Colon (tissue), 2 donors: ENCODE results near the gene CAPN5.
"Not testable (repeated sequence)": the region's sequence is repeated elsewhere in the genome, so short reads cannot be mapped to it uniquely, and the experiment has no call there.

Source experiments
- FAIRE-seq: peaks from 2 replicates; lab custom pipeline; 2012; peaks lifted over from hg19 to GRCh38; lab: Jason Lieb, UNC
- donor health status: control.
- donor health status: control.

The CAPN5 gene

DNA sequence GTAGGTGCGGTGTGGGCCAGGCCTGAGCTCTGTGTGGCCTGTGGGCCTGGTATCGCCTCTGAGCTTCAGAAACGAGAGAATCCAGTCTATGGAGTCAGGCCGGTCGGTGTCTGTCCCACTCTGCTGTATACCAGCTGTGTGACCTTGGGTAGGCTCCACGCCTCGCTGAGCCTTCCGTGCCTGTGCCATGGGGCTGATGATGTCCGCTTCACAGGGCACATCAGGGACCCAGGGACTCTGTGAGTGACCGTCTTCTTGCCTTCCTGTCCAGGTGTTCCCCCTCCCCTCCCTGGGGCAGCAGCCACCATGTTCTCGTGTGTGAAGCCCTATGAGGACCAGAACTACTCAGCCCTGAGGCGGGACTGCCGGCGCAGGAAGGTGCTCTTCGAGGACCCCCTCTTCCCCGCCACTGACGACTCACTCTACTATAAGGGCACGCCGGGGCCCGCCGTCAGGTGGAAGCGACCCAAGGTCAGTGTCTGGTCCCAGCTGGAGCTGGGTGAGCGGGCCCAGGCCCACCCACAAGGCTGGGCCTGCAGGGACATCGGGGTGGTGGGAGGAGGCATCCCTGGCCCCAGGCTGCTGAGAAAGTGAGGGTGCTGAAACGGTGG lies 17.9 kb downstream of the CAPN5 start:
- FAIRE-seq, result no peak

DNA sequence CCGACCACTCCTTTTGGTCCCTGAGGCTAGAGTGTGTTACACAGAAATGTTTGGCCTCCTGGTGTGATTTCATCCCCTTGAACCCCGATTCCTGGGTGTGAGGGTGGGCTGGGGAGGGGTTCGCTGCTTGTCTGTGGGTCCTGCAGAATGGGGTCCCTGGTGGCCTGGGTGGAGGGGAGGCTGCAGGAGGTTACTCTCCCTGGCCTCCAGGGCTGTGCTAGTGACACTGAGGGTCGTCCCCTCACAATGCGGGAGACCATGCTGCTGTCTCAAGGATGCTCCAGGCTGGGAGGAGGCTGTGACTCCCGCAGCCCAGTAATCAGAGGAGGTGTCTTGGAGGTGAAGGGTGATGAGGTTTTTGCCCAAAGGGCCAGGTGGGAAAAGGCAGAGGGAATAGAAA lies 18.9 kb downstream of the CAPN5 start:
- no peak for FAIRE-seq

DNA sequence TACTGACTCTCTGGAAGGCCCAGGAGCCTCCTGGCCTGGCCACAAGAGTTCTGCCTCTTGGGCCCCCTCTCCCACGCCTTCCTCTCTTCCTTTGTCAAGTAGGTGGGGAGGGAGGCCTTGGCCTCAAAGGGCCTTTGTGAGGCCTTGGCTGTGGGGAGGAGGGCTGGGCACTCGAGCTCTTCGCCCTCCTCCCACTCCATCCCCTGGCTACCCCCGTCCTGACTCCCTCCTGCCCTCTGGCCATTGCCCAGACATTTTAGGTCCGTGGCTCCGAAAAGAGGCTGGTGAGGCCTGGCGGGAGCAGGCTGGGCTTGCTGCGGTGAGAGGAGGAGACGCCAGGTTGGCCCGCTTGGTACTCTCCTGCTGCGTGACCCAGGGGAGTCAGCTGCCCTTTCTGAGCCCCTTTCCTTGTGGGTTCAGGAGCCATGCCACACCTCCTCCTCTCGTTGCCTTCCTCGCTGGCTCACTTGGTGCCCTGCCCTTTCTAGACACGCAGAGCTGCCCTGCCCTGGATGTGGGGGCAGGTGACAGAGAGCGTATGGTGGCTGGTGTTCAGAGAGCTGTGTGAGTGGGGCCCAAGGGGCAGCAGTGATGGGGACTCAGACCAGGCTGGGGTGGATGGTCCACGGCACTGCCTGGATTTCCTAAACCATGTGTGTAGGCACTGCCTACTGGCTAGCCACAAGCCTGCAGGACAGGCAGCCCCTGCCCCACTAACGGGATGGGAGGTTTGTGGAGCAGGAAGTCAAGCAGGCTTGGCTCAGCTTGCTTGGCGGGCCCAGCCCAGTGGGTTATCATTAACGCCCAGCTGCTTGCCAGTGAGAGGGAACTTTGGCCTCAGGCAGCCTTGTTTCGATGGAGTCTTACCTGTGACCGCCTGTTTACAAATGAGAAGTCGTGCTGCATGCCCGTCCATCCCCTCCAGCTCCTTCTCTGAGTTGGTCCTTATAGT lies 20.0 kb downstream of the CAPN5 start:
- no peak for FAIRE-seq

DNA sequence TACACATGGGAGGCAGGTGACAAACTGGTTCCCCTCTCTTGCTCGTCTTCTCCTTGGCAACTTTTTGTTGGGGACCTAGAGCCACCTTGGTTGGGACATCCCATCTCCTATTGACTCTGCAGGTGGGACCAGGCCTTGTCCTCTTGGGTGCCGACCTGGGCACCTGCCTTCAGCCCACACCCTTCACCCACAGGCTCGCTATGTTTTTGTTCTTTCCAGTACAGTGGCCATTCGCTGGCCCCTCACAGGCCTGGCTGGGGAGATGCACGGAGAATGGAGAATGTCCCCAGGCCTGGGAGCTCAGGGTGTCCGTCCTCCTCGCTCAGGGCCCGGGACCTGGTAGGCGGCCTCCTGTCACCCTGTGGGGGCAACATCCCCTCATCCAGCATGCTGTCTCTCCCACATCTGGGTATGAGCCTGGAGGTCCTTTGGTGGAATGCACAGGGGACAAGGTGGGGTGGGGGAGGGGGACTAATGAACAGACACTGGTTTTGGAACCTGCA lies 21.0 kb downstream of the CAPN5 start:
- no peak for FAIRE-seq

DNA sequence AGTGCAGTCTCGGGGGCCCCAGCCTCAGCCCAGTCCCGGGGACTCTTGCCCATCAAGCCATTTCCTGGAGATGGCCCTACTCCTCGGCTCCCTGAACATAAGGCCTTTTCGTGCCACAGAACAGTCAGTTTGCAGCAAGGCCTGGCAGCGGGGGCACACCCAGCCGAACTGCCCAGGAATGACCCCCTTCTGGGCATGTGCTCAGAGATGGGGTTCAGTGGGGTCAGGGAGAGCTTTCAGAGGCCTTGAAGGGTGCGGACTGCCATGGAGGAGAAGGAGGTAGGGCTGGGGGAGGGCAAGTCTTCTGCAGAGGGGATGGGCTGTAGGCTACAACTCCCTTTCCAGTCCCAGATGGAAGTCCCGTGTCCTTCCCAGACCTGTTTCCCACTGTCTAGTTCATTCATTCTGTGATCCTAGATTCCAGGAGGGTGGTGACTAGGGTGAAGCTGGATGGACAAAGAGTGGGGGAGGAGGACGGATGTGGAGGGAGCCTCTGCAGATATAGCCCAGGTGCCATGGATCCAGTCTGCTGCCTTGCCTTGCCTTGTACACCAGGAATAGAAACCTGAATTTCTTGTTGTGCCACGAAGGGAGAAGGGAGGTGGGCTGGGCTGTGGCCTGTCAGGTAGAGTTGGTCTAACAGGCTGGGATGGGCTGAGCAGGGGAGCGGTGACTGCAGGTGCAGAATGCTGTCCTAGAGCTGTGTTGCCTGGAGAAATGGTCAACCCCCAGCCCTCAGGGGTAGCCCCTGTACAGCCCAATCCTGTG lies 21.6 kb downstream of the CAPN5 start:
- FAIRE-seq, result no peak

DNA sequence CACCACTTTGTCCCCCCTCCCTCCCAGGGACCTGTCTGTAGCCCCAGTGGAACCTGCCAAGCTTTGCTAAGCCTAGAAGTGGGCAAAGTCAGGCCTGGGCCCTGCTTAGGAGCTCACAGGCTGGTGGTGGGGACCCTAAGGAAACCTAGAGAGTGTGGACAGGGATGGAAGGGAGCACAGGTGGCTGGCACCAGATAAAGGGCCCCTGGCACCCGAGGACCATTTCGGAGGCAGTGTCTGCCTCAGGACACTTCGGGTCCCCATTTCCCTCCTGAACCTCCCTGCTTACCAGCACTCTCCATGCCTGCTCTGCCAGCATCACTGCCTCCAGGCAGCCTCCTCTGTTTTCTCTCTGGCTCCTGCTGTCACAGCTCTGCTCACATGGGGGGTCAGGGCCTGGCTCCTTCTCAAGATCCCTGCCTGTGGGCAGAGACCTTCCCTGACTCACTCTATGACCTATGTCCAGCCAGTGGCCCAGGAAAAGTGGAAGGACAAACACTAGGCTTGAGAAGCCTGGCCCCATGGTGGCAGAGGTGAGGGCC lies 22.3 kb downstream of the CAPN5 start:
- FAIRE-seq, result no peak

DNA sequence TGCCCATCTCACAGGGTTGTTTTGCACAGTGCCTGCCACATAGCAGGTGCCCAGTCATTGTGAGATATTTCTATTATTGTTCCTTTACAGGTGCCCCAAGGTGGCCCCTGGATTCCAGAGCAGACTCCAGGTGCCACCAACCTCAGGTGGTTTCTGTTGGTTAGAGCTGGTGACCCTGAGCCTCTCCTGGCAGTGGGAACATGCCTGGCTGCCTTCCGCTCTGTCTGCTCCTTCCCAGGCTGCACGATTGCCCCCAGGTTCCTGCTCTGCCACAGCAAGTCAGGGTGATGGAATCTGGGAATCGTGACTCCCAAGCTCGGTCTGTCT lies 23.2 kb downstream of the CAPN5 start:
- FAIRE-seq, result no peak

DNA sequence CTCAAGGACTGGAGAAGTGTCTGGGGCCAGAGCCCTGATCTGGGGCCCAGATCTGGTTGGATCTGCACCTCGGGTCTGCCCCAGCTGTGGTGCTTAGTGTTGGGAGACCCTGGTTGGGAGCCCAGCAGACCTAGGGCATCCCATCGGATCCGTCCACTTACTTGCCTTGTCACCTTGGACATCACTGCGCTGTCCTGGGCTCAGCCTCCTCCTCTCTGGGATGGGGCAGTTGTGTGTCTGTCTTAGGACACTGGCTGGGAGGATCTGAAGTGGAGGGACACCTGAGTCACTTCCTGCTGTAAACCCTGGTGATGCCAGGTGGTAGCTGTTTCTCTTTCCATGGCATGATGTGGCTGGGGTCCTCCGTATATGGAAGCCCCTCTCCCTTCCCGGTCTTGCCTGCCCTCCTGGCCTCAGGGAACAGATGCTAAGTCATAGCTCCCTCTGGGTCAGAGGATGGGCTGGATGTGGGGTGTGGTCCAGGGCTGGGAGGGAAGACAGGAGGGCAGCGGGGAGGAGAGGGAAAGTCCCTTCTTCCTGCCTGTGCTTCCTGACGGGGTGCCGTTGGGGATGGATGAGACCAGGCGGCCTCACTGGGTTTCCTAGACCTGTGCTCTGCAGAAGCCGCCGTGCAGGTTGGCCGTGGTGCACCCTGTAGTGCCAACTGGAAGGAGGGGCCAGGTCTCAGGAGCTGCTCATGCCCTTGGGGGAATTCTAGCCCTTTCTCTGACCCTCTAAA lies 23.8 kb downstream of the CAPN5 start:
- FAIRE-seq, result no peak

DNA sequence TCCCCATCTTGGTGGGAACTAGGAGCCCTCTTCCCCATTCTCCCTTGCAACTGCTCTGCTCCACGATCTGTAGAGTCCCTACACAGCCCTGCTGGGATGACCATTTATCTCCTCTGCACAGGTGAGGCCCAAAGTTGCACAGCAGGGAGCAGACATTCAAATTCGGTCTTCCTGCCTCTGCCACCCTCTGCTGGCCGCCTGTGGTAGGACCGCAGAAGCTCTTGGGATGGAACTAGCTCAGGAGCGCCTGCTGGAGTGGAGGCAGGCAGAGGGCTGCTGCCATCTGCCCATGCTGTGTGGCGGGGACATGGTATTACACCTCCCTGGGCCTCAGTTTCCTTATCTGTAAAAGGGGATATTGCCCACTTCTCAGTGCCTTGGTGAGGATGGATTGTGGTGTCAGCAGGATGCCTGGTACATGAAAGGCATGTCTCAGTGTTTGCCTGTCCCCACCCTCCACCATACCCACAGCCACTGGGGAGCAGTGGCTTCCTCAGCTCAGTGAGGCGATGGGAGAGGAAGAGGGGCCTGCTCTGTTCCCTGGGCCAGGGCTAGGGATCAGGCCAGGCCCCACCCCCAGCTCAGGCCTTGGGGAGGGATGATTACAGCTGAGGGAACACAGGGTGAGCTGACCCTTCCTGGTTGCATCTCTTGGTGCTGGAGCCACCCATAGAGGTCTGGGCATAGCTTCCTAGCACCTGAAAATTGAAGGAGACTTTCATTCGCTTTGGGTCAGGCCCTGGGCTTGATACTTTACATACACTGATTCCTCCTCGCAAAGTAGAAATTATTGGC lies 24.6 kb downstream of the CAPN5 start:
- no peak for FAIRE-seq

DNA sequence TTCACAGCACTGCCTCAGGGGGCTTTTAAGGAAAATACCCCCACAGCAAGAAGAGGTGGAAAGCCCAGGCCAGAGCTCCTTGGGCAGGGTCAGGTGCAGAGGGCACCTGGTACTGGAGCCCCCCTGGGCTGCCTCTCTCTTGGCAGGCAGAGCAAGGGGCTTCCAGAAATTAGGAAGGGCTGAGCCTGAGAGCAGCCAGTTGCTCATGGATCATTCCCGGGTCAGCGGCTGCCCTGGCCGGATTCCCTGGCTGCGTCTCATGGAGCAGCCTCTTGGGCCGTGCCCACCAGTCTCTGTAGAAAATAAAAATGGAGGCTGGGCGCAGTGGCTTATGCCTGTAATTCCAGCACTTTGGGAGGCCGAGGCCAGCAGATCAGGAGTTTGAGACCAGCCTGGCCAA lies 25.6 kb downstream of the CAPN5 start:
- no peak for FAIRE-seq

DNA sequence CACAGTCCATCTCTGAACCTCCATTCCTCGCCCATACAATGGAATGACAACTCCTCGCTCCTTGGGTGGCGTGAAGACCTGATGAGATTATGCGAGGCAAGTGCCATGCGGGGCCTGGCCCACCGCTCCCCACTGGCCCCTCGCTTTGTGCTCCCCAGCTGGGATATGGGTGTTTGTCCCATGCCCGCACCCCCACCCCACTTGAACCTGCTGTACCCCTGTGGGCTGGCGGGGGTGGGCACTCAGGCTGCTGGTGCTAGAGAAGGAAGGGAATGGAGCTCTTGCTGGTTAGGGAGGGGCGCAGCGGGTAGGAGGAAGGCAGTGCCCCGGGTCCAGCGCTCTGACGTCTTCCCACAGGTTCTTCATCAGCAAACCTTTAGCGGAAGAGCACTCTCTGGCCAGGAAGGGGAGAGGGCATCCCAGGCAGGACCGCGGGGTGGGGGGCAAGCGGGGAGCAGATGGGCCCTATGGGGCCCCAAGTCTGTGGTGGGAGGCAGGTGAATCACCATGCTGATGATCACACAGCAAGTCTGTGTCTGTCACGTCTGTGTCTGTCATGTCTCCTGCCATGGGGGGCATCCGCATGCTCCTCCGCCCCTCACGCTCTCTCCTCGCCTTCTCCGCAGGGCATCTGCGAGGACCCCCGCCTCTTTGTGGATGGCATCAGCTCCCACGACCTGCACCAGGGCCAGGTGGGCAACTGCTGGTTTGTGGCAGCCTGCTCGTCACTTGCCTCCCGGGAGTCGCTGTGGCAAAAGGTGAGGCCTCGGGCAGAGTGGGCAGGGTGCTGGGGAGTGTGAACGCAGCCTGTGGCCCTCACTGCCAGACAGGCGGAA lies 26.5 kb downstream of the CAPN5 start:
- no peak for FAIRE-seq

DNA sequence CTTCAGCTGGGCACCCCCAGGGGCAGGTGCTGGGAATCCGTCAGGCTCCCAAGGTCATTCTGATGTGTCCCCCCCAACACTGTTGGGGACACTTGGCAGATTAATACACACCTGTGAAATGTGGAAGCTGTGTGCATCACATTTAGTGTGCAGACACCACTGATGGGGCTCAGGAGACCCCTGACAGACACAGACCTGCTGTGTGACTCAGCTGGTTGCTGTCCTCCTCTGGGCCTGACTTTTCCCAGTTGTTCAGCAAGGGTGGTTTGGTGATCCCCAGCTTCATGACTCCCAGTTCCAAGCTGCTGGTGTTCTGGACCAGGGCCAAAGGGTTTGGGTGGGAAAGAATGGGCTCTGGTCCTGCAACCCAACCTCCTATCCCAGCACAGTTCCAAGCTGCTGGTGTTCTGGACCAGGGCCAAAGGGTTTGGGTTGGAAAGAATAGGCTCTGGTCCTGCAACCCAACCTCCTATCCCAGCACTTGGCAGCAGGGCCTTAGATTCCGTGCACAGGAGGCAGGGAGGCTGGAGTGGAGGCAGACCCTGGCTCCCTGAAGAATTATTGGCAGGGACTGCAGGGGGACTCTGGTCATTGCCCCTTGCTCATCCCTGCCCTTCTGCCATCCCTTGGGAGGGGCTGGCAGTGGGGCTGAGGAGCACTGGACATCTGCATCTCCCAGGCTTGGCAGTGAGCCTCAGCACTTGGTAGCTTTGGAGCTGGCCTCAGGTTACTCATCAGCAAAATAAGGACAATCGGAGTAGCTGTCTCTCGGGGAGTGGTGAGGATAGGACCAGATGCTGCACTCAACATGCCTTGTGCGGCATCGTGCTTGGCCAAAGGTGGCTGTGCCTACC lies 27.4 kb downstream of the CAPN5 start:
- no peak for FAIRE-seq

DNA sequence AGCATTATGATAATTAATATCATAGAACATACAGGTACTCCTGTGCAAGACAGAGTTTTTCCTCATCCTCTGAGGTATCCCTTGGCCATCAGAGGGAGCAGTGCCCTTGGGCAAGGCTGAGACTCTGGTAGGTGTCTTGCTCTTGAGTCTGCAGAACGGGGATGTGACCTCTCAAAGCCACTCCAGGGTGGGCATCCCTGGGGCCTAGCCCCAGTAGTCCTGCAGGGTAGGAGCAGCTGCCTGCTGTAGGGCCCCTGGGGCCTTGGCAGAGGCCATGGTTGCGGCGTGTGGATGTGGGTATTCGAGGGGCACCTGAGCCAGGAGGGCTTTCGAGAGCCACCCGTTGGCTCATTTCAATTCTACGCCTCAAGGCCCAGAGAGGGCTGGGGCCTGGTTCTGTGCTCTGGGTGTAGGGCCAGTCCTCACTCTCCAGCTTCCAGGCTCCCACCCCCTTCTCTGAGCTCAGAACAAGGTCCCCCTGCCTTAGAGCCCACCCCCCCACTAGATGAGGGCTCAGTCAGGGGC lies 28.1 kb downstream of the CAPN5 start:
- FAIRE-seq, result no peak

DNA sequence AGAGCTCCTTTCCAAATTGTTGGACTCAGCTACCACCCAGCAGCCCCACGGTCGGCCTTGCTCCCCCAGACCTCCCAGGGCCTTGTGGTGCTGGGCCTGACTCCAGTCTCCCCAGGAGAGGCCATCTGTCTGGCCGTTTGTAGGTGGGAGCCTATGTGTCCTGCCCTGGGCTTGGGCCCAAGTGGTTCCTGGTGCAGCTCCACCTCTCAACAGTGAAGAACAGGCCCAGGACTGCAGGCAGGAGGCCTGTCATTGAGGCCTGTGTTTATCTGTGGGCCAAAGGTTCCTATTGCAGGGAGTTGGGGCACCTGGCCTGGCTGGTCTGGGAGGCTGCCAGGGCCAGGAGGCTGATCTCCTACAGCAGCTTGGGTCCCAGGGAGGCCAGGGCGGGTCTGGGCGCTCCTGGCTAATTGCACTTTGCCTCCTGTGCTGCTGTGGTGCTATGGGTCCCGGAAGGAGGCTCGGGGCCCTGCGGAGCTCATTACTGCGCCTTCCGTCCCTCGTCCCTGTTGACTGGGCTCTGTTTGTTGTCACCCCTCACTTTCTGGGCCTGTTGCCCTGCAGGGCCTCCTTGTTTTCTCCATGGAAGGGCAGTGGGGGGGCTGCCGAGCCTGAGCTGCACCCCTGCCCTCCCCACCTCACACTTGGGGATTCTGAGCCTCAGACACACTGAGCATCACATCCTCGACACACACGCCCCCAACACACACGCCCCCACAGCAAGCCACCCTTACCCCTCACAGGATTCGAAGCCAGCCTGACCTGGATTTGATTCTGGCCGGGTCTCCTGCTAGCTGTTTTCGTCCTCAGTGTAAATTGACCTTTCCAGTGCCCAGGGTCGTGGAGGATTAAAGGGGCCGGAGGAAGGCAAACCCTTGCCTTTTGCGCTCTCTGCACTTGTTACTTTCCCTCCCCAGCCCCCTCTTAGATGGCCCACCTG lies 29.1 kb downstream of the CAPN5 start:
- no peak for FAIRE-seq

DNA sequence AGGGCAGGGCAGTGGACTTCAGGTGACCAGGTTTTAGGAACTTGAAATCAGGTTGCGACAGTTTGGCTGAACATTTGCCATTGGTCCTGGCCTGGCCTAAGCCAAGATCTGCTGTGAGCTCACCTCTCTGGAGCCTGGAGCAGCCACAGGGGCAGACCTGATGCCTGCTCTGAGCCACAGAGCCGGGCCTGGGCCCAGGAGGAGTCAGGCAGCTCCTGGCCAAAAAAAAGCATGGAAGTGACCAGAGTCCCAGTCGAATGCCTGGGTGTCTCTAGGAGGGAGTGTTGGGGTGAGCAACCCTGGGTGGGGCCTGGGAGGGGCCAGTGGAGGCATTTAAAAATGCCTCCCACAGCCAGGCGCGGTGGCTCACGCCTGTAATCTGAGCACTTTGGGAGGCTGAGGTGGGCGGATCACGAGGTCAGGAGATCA lies 29.8 kb downstream of the CAPN5 start:
- no peak for FAIRE-seq

DNA sequence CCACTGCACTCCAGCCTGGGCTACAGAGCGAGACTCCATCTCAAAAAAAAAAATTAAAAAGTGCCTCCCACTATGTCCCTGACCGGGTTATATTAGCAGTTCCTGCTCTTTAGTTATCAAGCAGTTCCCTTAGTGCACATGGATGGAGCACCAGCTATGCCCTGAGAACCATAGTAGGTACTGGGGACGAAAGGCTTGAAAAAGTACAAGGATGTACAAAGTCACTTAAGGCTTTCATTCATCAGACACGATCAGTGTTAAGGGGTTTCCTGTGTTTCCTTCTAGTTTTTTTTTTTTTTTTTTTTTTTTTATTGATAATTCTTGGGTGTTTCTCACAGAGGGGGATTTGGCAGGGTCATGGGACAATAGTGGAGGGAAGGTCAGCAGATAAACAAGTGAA lies 30.4 kb downstream of the CAPN5 start:
- FAIRE-seq, result not testable (repeated sequence)

DNA sequence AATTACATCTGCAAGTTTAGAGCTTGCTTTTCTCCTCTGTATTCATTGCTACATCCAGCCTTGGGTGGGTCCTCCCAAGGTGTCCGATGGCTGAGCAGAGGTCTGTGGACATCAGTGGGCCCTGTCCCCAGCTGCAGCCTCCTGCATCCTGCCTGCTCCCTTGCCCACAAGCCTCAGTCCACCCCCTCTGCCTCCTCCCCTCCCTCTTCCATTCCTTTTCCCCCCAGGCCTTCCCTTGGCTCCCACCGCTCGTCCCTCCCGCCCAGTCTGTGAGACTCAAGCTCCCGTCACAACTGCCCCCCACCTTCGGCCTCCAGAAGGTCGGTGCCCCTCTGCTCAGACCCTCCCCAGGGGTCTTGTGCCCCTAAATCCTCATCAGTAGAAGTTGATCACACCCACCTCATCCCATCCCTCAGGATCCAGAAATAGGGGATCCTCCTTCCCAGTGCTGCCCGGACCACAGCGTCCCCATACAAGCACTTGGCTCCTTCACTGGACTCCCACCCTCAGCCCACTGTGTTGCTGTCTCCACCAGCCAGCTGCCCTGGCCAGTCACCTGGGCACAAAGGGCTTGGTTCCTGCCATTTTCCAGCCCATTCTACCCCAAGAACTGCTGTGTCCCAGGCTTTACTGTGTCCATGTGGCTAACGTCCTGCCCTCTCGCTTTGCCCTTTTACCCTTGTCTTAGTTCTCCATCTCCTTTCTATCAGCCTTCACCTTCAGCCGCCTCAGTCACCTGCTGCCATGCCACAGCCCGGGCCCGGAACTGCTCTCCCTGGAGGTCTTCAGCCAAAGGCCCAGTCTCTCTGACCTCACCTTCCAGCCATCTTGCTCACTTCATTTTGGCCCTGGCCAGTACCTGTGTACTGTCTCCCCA lies 33.6 kb downstream of the CAPN5 start:
- FAIRE-seq, result no peak
